GM21423 (cell line): Measurements from ENCODE around the gene SPRN.
"Not testable (repeated sequence)": the region's sequence is repeated elsewhere in the genome, so short reads cannot be mapped to it uniquely, and the experiment has no call there.

Source experiments
- ATAC-seq: cut with Tn5 transposase; IDR thresholded peaks from one replicate; pipeline ENCODE4 v1.9.1; 2021; ENCODE audit warnings: mild to moderate bottlenecking, moderate library complexity; ENCODE audit not compliant: unreplicated experiment

Gene SPRN, protein sequence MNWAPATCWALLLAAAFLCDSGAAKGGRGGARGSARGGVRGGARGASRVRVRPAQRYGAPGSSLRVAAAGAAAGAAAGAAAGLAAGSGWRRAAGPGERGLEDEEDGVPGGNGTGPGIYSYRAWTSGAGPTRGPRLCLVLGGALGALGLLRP

DNA sequence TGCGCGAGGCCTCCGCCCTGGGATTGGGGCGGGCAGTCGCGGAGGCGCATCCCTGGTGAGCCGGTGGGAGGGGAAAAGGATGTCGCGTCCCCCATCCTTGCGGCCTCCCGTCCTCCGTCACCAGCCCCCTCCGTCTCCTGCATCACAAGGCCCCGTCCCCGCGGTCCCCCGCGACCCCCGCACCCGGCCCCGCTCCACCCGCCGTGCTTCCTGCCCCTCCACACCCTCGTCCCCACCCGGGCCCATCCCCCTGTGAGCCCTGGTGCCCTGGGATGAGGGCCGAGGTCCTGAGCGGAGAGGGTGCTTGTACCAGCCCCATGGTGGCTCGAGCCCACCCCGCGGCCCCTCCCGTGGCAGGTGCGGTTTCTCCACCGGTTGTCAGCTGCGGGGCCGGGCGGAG, at the start of gene SPRN:
TSS of gene SPRN (minus strand) at position 25 of the 400 bp plus-strand sequence. CDS start 944 bp downstream, outside the sequence.
- not testable (repeated sequence) for ATAC-seq

DNA sequence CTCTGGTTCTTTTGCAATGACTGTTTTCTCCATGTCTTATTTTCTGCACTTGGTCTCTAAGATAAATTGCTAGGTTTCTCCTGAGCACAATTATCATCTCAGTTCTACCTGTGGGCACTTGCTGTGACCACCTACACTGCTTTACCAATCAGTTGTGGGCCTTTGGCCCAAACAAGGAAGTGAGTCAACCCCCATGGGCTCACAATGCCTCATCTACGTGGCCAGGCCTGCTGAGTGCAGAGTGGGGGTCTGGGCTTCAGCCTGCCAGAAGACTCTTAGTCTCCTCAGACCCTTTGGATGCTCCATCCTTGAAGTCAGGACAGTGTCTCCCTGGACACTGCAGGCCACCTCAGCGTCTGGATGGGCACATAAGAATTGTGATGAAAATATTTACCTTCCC, 49.6 kb upstream of the SPRN start:
- ATAC-seq: no peak

DNA sequence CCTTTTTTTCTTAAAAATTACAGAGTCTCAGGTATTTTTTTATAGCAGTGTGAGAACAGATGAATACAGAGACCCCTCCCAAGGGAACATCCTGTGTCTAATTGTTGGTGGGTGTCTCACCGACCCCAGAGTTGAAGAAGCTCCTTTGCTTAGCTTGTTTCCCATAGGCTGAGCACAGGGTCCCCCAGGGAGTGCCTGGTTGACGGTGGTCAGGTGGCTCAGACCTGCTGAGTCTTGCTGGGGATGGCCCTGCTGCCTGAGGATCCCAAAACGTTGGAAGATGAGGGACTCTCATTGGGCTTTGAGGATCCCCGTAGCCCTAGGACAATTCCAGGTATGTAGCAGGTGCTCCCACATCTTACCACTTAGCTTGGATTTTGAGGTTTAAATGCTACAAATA, 48.8 kb upstream of the SPRN start:
- no peak for ATAC-seq

DNA sequence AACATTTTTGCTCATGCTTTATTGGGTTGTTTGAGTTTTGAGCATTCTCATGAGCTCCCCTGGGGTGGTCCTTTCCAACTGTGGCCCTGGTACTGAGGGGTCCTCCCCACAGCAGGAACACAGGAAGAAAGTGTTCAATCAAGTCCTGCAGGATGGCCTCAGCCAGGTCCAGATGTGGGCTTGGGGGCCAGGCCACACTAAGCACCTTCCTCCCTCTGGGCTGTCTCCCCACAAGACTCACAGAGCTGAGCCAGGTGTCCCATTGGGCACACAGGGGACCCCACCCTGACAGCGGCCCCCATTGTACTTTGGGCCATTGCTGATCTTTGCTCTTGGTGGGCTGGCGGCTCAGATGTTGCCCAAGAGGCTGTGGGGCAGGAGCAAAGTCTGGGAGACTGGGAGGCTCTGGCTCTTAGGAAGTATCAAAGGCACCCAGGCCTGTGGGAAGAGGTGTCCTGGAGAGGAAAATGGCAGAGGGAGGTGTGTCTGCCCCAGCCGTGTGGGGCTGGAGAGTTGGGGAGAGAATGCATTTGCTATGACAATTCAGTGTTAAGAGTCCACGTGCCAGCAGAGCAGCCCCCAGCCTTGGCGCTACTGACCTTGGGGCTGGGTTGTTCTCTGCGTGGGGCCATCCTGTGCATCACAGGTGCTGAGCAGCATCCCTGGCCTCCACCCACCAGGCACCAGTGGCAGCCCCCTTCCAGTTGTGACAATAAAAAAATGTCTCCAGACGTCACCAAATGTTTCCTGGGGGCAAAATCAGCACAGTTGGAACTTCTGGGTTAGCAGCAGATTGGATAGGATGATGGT, 47.1 kb upstream of the SPRN start:
- ATAC-seq: no peak

DNA sequence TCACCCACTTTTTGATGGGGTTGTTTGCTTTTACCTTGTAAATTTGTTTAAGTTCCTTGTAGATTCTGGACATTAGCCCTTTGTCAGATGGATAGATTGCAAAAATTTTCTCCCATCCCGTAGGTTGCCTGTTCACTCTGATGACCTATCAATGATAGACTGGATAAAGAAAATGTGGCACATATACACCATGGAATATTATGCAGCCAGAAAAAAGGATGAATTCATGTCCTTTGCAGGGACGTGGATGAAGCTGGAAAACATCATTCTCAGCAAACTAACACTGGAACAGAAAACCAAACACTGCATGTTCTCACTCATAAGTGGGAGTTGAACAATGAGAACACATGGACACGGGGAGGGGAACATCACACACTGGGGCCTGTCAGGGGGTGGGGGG, 44.8 kb upstream of the SPRN start:
- not testable (repeated sequence) for ATAC-seq

DNA sequence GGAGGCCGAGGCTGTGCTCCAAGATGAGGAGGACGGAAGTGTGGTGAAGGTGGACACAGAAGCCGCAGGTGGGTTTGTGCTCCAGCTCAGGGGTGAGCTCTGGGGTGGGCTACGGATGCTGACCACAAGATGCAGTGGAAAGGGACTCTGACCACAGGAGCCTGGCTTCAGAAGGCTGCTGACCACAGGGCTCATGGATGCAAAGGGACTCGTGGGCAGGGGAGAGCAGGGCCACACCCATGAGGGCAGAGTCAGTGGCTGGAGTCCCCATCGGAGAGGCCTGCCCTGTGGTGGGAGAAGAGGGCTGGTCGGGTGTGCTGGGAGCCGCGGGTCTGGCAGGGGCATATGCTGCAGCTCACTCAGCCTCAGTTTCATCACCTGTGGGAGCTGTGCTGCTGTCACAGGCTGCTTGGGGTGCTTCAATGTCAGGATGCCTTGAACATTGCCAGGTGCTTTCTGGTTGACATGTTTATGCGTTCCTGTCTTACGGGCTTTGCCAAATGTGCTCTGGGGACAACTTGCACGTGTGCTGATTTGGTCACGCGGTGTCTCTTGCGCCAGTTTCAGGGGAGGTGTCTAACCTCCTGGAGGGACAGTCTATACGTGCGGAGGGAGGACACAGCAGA, 43.0 kb upstream of the SPRN start:
- no peak for ATAC-seq

DNA sequence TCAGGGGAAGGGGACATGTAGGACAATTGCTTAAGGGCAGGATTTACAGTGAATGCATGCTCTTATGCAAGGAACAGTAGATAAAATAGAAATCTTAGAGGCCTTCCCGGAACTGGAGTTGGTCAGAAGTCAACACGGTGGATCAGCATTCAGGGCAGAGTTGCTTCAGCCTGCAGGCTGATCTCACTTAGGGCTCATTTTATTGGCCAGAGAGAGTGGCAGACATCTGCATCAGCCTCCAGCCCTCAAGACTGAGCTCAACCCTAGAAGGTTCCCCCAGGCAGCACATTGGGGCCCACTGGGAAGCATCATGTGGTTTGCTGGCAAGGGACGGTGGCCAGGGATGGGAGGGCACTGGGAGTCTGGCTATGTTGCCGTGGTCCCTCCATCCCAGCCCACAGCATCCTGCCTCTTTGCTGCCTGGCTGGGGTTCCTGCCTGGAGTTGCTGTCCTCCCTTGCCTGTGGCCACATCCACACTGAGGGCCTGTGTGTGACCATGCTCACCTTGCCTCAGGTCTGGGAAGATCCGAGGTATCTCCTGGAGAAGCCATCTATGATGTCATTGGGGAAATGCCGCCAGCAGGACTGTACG, 42.4 kb upstream of the SPRN start:
- no peak for ATAC-seq

DNA sequence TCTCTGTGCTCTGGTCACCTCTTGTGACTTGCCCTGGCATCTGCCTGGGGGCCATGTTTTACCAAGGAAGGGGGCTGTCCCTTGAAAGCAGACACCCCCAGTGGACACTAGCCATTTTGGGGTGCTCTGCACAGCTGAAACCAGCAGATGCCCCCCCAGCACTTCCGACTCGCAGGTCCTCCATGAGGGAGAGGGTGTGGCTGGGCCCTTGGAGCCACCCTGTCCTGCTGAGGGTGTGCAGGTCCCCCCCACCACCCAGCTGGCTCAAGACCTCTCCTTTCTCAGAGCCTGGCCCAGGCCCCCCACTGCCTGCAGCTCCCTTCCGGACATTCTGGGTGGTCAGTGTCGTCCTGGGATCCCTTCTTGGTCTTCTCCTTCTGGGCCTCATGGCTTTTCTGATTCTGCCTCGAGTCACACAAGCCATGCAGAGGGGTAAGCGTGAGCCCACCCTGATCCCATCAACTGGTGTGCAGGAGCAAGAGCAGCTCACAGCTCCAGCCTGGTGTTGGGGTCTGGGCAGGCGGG, 41.6 kb upstream of the SPRN start:
- ATAC-seq: no peak

DNA sequence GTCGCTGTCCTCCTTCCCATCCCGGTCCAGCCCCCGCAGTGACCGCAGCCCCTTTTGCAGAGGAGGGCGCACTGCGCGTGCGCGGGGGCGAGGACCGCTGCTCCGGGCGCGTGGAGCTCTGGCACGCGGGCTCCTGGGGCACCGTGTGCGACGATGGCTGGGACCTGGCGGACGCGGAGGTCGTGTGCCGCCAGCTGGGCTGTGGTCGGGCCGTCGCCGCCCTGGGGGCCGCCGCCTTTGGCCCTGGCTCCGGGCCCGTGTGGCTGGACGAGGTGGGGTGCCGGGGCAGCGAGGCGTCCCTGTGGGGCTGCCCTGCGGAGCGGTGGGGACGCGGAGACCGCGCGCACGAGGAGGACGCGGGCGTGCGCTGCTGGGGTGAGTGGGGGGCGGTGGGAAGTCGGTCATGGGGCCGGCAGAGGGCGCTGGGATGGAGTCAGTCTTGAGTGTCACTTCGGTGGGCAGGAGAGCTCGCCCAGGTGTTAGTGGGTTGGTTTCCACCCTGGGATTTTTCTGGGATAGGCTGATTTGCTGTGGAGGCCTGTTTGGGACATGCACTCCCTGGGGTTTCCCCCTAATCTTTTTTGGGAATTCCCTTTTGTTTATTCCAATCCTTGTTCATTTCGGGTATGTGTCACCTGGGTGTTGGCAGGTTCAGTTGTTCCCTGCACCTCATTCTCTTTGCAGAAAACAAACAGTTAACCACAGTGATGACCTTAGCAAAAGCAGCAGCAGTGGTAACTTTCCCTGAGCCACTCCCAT, 40.9 kb upstream of the SPRN start:
- ATAC-seq: no peak

DNA sequence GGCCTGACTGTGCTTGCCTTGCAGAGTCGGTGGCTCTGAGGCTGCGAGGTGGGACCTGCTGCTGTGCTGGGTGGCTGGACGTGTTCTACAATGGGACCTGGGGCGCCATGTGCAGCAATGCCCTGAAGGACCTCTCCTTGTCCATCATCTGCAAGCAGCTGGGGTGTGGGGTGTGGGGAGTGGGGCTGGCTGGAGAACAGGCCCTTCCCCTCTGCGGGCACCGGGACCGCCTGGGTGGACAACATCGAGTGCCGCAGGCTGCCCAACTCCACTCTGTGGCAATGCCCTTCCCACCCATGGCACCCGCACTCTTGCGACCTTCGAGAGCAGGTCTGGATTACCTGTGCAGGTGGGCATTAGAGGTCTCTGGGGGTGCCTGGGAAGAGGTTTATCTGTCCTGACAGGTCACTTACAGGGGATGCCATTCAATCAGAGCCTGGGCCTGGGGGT, 40.2 kb upstream of the SPRN start:
- ATAC-seq: no peak

DNA sequence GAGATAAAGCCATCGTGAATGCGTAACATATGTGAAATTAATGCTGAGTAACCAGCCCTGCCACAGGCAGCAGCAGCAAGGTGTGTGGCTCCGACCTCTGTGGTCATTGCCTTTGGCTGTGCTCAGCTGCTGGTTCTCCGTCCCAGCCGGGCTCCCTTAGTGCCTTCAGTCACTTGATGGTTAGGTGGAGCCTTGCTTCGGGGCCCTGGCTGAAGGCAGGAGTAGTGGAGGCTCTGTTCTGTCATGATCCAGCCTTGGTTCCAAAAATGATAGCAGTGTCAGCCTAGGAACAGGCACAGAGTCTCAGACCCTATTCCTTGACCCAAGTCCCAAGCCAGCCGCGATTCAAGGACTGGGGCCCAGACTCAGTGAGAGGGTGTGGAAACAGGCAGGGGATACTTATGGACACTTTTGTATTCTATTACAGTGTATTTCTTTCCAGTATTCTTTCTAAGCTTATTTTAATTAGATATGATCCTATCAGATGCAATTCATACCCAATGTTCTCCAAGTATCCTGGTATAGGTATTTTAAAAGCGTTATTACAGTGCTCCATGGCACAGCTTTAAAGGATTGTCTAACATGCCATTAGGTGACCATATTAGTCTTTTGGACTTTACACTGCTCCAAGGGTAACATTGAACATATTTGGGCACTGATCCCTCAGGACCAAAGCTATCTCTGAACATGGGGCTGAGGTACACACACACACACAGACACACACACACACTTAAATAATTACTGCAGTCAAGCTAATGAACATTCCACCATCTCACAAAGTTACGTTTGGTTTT, 38.3 kb upstream of the SPRN start:
- ATAC-seq: no peak

DNA sequence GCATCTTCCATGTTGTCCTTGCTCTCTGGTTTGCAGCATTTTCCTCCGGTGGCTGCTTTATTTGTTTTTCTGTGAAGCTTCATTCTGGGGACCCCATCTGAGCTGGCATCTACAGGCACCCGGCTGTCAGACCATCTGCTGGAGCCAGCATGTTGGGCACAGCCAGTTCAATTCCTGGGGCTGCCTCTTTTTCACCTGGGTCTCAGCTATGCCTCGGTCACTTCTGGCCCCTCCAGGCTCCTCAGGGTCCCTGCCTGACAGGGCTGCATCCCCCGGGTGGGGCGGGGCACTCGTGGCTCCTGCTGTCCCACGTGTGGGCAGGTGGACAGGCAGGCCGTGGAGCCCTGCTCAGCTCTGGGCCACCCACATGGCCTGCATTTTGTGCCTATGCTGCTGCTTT, 37.4 kb upstream of the SPRN start:
- no peak for ATAC-seq

DNA sequence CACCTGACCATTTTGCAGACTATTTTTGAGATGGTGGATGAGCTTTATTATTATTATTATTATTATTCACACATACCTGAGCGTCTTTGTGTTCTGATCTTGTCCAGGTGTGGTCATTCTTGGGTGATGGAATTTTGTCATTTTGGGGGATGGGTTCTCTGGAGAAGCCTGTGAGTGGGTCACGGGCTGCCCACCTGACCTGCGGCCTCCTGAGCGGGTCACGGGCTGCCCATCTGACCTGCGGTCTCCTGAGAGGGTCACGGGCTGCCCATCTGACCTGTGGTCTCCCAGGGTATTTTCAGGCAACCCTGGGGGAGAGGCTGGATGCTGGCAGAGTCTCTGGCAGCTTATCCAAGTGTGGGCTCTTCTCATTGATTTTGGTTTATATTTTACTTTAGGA, 36.6 kb upstream of the SPRN start:
- no peak for ATAC-seq

DNA sequence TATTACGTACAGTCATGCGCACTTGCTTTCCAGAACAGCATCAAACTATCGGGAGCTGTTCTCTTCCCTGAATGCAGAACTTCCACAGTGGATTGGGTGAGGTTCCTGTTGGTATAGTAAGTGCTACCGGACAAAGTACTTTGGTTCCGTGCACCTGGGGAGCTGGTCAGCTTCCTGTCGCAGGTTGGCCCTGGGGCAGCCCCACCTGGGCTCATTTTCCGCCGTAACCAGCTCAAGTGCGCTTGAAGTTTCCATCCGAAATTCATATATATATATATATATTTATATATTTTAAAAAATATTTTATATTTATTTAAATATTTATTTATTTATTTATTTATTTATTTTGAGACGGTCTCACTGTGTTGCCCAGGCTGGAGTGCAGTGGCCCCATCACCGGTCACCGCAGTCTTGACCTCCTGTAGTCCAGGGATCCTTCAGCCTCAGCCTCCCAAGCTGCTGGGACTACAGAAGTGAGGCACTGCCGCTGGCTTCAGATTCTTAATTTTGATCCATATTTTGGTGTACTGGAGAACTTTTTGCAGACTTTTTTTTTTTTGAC, 35.9 kb upstream of the SPRN start:
- ATAC-seq: no peak

DNA sequence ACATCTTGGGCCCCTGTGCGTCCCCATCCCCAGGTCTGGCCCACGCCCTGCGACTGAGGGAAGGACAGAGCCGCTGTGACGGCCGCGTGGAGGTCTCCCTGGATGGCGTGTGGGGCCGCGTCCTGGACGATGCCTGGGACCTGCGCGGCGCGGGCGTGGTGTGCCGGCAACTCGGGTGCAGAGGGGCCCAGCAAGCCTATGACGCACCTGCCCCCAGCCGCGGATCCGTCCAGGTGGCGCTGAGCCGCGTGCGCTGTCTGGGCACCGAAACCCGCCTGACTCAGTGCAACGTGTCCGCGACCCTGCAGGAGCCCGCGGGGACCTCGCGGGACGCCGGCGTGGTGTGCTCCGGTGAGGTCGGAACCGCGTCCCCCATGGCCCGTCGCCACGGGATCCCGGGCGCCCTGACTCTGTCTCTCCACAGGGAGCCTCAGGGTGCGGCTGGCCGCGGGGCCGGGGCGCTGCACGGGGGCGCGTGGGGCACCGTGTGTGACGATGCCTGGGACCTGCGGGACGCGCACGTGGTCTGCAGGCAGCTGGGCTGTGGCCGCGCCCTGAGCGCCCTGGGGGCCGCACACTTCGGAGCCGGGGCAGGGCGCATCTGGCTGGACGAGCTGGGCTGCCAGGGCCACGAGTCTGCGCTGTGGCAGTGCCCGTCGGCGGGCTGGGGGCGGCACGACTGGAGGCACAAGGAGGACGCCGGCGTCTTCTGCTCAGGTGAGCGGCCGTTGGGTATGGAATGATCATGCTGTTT, 35.2 kb upstream of the SPRN start:
- ATAC-seq: no peak

DNA sequence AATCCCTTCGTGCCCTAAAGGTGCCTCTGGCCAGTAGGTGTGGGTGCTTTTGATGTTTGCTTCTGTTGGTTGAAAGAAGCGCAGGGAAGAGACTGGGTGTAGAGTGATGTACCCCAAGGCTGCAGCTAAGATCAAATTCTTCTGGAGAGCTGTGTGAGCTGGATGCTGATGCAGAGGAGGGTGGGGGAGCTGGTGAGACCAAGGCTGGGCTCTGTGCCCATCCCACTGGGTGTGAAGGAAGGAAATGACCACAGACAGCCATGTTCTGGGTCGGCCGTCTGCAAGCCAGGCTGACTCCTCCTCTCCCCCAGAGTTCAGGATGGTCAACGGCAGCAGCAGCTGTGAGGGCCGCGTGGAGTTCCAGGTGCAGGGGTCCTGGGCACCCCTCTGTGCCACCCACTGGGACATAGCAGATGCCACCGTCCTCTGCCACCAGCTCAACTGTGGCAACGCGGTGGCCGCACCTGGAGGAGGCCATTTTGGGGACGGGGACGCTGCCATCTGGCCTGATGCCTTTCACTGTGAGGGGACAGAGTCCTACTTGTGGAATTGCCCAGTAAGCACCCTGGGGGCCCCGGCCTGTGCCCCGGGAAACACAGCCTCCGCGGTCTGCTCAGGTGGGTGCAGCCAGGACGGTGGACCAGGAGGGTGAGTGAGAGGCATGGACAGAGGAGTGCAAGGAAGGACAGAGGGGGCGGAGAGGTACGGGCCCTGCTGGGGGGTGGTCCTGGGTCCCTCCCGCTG, 34.5 kb upstream of the SPRN start:
- no peak for ATAC-seq

DNA sequence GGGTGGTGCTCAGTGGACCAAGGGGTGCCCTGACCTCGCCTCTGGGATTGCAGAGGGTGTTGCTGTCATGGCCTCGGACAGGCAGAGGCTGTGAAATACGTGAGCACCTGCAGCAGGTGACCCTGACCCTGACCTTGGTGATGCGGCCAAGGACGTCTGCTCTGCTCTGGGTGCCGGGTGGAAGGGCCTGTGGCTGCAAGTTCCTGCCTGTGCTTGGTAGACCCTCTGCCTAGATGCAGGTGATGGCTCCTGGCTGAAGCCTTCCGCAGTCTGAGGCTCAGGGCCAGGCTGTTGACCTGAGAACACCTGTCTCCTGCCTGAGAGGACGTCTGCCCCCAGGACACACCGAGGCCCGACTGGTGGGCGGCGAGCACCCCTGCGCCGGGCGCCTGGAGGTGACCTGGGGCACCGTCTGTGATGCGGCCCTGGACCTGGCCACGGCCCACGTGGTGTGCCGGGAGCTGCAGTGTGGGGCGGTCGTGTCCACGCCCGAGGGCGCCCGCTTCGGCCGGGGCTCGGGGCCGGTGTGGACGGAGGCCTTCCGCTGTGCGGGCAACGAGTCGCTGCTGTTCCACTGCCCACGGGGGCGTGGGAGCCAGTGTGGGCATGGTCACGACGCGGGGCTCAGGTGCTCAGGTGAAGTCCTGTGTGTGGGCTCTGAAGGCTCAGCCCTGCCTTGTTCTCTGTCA, 33.7 kb upstream of the SPRN start:
- ATAC-seq: no peak
